IPS DF 6.9 (cell line): Measurements from ENCODE around the gene SERPINA12.

Experiments
- DNase-seq: peaks from one replicate; pipeline ENCODE4 v3.0.0-alpha.2; 2013; ENCODE audit warnings: low read depth, low spot score
- H3K27ac ChIP-seq: one replicate; pipeline ENCODE4 v1.5.1; 2013; ENCODE audit warnings: low read length, control low read depth
- H3K27me3 ChIP-seq: 2 replicates; pipeline ENCODE4 v1.6.1; 2013; ENCODE audit warnings: mild to moderate bottlenecking, low read length; ENCODE audit not compliant: control insufficient read depth, insufficient read depth
- H3K36me3 ChIP-seq: 2 replicates; pipeline ENCODE4 v1.6.1; 2013; ENCODE audit warnings: low read length; ENCODE audit not compliant: control insufficient read depth, insufficient read depth
- H3K4me1 ChIP-seq: 2 replicates; pipeline ENCODE4 v1.6.1; 2013; ENCODE audit warnings: low read length; ENCODE audit not compliant: control insufficient read depth, insufficient read depth
- H3K4me3 ChIP-seq: 2 replicates; pipeline ENCODE4 v1.5.1; 2013; ENCODE audit warnings: mild to moderate bottlenecking, low read length
- H3K9me3 ChIP-seq: 2 replicates; pipeline ENCODE4 v1.6.1; 2013; ENCODE audit warnings: low read length, inconsistent platforms; ENCODE audit not compliant: control insufficient read depth, insufficient read depth
- WGBS: extraction: QIAGEN DNeasy Blood & Tissue Kit; methylation state at CpG from one replicate; pipeline ENCODE4 v1.1.7; 2013; ENCODE audit warnings: mixed read lengths, missing lambda C conversion rate; ENCODE audit not compliant: insufficient read length, insufficient coverage; 5-methylcytosine and 5-hydroxymethylcytosine counted together

SERPINA12 gene

DNA sequence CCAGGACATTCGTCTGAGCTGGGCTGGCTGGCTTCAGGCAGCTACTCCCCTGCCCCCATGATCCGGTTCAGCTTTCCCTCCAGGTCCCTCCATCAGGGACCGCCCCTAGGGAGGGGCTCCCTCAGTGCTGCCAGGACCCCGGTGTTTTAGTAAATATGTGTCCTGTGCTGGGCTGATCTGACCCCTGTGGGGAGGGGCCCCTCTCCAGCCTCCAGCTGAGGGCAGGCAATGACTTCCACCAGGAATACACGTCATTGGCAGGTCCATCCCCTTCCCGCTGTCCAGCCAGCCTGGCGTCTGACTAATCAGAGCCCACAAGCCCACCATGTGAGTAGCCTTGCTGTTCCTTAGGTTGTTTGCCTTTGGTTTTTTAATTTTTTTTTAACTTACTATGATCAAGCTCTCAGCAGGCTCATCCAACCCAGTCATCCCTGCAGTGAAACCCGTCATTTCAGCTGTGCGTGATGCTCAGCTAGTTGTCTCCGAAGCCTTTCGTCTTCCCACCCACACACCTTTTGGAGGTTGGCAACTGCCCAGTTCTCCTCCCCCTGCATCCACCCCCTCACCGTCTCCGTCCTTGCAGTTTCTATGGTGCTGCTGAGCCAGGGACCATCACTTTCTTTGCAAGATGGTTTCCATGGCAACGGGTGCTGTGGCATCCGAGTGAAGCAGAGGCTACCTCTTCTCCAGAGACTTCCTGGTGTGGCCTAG lies 36.0 kb upstream of the SERPINA12 start:
- H3K27me3 ChIP-seq = no peaks in the 10 kb centered on the region
- no peak overlapping the region for H3K4me3 ChIP-seq
- peaks cover 3% of the 10 kb centered on the region; the same call in 1 of the 2 replicates for H3K4me1 ChIP-seq
- H3K9me3 ChIP-seq = no peaks in the 10 kb centered on the region
- WGBS = no CpG with 5 or more reads among the region's 15 CpGs
- no peak for DNase-seq
- no peak overlapping the region for H3K27ac ChIP-seq
- H3K36me3 ChIP-seq = no peaks in the 10 kb centered on the region

DNA sequence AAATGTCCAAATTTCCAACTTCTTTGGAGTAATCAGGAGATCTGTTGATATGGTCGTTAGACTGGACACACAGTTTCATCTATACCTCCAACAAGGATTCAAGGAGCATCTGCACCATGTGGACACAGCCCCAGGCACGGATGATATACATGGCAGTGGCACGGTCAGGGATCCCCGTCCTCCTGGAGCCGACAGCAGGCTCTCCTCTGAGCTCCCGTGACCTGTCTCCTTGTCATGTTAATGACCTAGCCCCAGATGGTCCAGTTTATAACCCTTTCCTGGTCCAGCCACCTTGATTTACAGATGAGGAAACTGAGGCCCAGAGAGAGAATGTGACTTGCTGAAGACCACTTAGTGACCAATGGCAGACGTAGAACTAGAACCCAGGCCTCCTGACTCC lies 35.5 kb upstream of the SERPINA12 start:
- Histone ChIP-seq H3K9me3 (no peaks in the 10 kb centered on the region), H3K4me1 (peaks cover 3% of the 10 kb centered on the region; the same call in 1 of the 2 replicates), H3K27me3 (no peaks in the 10 kb centered on the region), H3K27ac (no peak overlapping the region), H3K36me3 (no peaks in the 10 kb centered on the region), H3K4me3 (no peak overlapping the region)
- WGBS = no CpG with 5 or more reads among the region's 7 CpGs
- no peak for DNase-seq

DNA sequence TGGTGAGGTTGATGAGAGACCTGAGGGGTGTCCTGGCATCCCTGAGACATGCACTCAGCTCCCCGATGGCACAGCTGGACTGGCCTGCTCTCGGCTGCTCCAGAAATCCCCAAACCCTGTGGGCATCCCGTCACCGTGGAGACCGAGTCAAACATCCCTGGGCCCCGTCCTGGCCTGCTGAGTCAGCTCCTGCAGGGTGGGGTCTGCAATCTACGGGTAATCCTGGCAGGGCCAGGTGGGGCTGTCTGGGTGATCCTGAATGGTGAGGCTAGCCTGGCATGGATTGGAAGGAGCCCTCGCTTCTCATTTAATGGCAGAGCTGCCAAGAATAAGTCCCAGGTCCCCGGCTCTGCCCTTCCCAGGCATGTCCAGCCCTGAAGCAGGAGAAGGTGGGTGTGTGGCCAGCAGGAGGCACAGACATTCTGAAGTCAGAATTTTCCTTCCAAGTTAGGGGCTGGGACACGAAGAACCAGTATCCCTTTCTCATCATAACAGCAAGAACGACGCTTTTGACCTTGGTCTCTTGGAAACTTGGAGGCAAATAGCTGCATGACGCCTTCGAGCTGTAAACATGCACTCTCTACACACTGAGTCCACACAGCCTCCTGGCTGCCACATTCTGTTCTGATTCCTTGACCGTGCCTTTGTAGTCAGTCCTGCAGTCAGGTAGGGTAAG lies 34.3 kb upstream of the SERPINA12 start:
- H3K4me1 ChIP-seq = peaks cover 3% of the 10 kb centered on the region; the same call in 1 of the 2 replicates
- no CpG with 5 or more reads among the region's 15 CpGs for WGBS
- H3K36me3 ChIP-seq = no peaks in the 10 kb centered on the region
- no peaks in the 10 kb centered on the region for H3K27me3 ChIP-seq
- H3K9me3 ChIP-seq = no peaks in the 10 kb centered on the region
- DNase-seq = no peak
- H3K27ac ChIP-seq = no peak overlapping the region
- H3K4me3 ChIP-seq = no peak overlapping the region

DNA sequence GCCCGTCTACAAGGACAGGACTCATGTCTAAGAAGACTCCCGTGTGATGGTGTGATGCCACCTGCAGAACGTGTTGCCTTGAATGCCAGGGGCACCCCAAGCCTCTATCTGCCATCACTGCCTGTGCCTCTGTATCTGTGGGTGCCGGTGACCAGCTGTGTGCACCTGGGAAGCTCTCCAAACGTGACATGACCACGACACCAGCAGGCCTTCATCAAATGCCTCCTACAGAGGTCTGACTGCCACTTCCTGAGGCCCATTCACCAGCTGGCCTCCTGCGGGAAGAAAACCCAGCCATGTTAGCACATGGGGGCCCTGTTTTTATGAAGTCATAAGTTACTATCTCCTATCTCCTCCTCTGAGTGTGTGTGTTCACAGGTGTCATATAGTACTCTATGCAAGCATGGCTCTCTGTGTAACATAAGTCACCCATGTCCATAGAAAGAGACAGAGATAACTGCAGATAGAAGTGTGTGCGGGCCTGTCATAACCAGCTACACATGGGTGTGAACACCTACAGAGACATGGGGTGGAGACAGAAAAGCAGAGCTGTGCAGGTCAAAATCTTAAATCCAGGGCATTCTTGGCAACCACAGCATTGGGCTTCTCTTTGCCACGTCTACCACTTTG lies 33.7 kb upstream of the SERPINA12 start:
- Histone ChIP-seq H3K36me3 (no peaks in the 10 kb centered on the region), H3K27me3 (no peaks in the 10 kb centered on the region), H3K27ac (no peak overlapping the region), H3K4me3 (no peak overlapping the region), H3K9me3 (no peaks in the 10 kb centered on the region), H3K4me1 (peaks cover 3% of the 10 kb centered on the region; the same call in 1 of the 2 replicates)
- no CpG with 5 or more reads among the region's 9 CpGs for WGBS
- DNase-seq = no peak

DNA sequence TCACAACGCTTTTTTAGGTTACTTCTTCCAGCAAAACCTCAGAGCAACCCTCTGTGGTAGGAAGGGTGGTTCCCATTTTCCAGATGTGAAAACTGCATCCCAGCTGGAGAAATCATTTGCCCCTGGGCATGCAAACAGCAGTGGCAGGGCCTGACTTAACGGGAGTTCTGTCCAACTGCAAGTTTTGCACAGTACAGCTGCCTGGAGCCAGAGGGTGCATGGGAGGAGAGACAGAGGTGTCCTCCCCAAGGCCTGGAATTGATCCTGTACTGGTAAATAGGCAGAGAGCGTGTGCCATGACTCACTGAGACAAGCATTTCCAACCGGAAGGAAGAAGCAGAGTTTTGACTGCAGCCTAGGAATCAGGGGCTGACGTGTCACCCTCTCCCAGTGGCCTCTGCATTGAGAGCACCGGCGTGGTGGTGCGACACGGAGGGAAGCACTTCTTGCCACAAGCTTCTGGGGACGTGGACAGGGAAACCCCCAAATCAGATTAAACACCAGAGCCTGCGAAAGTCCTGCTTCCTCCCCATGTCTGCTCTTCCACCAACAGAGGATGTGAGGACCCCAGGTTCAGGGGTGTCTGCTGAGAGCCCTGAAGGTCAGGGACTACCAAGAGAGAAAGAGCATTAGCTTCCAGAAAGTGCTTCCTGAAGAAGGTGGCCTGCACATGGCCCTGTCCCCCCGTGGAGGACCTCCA lies 33.0 kb upstream of the SERPINA12 start:
- Histone ChIP-seq H3K27me3 (no peaks in the 10 kb centered on the region), H3K4me1 (peaks cover 3% of the 10 kb centered on the region; the same call in 1 of the 2 replicates), H3K27ac (no peak overlapping the region), H3K4me3 (no peak overlapping the region), H3K36me3 (no peaks in the 10 kb centered on the region), H3K9me3 (no peaks in the 10 kb centered on the region)
- WGBS = no CpG with 5 or more reads among the region's 12 CpGs
- no peak for DNase-seq

DNA sequence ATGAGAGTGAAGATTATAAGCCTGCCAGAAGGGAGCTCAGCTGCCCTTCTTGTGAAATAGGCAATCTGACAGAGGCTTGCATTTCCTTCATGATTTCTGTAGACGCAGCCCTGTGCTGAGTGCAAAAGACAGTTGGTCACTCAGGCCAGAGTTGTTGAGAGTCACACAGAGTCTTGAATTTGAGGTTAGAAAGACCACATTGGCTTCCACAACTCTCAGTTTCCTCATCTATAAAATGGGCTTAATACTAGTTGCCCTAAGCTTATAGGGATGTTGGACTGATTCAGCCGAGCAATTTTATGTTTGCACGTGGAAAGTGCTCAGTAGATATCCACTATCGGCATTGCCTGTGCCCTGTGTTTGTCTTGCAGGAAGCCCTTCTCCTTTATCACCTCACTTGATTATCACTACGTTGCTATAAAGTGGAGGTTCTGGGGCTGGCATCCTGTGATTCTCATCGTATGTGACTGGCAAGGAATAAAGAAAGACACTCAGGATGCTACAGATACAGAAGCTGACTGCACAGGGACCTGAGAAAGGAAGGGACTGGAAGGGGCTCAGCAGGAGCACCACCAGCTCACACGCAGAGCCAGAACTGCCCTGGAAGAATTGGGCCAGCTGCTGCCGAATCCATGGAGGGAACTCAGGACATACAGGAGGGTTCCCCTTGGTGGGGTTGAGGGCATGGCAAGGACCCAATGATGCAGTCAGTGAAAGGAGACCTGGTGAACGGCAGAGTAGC lies 32.1 kb upstream of the SERPINA12 start:
- Histone ChIP-seq H3K36me3 (no peaks in the 10 kb centered on the region), H3K4me1 (peaks cover 3% of the 10 kb centered on the region; the same call in 1 of the 2 replicates), H3K27me3 (no peaks in the 10 kb centered on the region), H3K4me3 (no peak overlapping the region), H3K27ac (no peak overlapping the region), H3K9me3 (no peaks in the 10 kb centered on the region)
- DNase-seq = no peak
- WGBS = no CpG with 5 or more reads among the region's 9 CpGs

DNA sequence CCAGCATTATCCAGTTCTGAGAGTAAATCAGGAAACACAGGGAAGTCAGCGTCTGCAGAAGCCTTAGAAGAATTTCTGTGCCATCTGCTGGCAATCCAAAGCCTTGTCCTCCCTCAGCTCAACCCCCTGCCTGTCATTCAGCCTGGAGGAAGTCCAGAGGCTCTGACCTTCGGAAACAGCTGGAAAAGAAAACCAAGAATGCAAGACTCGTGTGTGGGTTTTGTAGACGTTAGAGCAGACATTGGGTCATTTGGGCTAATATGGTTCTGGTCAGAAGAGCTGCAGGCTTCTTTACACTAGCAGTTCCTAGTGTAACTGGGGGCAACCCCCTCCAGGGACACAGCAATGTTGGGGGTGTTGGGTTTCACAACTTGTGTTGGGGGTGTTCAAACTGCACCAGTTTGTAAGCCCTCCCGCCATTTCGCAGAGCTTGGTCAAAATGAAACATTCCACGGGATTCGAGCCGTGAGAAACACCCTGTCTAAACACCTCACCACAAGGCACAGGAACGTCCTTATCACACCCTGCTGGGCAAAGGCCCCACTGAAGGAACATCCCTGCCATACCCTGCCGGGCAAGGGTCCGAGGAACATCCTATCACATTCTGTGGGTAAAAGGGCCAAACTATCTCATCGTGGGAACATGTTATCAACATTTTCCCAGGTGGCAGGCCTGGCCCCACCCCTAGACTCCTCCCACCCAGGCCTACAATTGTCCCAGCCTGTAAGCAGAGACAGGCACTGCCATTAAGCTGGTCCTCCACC lies 30.9 kb upstream of the SERPINA12 start:
- DNase-seq = no peak
- Histone ChIP-seq H3K4me3 (no peak overlapping the region), H3K9me3 (no peaks in the 10 kb centered on the region), H3K27ac (no peak overlapping the region), H3K36me3 (no peaks in the 10 kb centered on the region), H3K27me3 (no peaks in the 10 kb centered on the region), H3K4me1 (peaks cover 3% of the 10 kb centered on the region; the same call in 1 of the 2 replicates)
- WGBS = no CpG with 5 or more reads among the region's 13 CpGs

DNA sequence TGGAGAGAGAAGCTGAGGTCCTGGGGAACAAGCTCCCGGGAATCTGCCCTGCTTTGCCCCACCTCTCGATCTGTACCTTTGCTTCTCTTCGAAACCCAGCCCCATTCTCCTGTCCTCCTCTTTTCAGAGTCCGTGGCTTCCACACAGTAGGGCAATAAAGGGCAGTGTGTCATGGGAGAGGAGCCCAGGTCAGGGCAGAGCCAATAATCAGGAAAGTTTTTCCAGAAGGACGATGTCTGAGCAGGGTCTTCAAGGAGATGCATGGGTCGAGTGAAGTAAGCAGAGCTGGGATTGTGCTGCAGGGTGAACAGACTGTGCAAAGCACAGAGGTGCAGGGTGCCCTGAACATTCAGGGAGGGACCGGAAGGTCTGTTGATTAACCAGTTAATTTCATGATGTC lies 29.9 kb upstream of the SERPINA12 start:
- no peak for DNase-seq
- Histone ChIP-seq H3K27me3 (no peaks in the 10 kb centered on the region), H3K4me1 (0 out of 2 replicates have a peak, but pooled peaks cover 2% of the 10 kb centered on the region), H3K36me3 (no peaks in the 10 kb centered on the region), H3K27ac (no peak overlapping the region), H3K9me3 (no peaks in the 10 kb centered on the region), H3K4me3 (no peak overlapping the region)
- WGBS = no CpG with 5 or more reads among the region's 7 CpGs

DNA sequence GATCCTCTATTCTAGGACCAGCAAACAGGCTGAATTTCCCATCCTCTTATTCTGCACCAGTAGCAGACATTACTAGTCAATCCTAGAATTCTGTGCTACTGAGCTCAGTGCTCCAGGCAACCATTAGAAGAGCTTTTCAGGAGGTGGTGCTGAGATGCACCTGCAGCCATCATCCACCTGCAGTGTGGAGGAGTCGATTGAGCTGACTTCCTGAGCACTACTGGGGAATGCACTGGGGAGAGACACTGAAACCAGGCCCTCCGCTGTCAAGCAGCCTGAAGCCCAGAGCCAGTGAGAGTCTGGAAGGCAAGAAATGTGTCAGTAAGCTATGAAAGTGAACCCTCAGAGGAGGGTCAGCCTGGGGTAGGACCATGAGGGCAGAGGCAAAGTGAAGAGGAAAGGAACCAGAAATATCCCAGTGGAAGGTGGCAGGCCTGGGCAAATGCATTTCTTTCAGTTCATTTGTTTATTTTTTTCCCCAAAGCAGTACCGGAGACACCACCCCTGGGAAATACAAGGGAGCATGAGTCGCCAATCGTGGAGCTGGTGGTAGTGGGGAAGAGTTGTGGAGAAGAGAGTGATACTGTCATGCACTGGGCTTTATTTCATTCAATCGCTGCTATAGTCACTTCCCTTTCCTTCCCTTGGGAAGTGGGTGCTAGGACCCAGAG lies 28.9 kb upstream of the SERPINA12 start:
- Histone ChIP-seq H3K9me3 (no peaks in the 10 kb centered on the region), H3K4me1 (no peaks in the 10 kb centered on the region), H3K4me3 (no peak overlapping the region), H3K36me3 (no peaks in the 10 kb centered on the region), H3K27me3 (no peaks in the 10 kb centered on the region), H3K27ac (no peak overlapping the region)
- no CpG with 5 or more reads among the region's 6 CpGs for WGBS
- no peak for DNase-seq
